Tibial artery (tissue), 4 donors: Measurements from ENCODE around the gene PSMD10.

Source experiments
- DNase-seq, 2 donors: peaks; one replicate each; pipeline ENCODE4 v3.0.0-alpha.2; 2019
- H3K27ac ChIP-seq, 2 donors: fragments of 200-600 bp; sonication (generic) in 1 of 2; 1 replicate in 1 of 2; 2 replicates in 1 of 2; pipeline ENCODE4 v1.5.1; 2018 to 2019; ENCODE audit warnings: mild to moderate bottlenecking in 1 of 2
- H3K27me3 ChIP-seq, 2 donors: fragments of 200-600 bp; sonication (generic) in 1 of 2; one replicate each; pipeline versions ENCODE4 v1.5.1 to v1.6.0; 2016 to 2019
- H3K36me3 ChIP-seq, 3 donors: fragments of 200-600 bp; sonication (generic) in 2 of 3; one replicate each; pipeline ENCODE4 v1.5.1; 2016 to 2019; ENCODE audit warnings: mild to moderate bottlenecking in 2 of 3
- H3K4me1 ChIP-seq, 4 donors: fragments of 200-600 bp; sonication (generic) in 2 of 4; 1 replicate in 3 of 4; 2 replicates in 1 of 4; pipeline ENCODE4 v1.5.1; 2016 to 2019
- H3K4me3 ChIP-seq, 2 donors: fragments of 200-600 bp; sonication (generic) in 1 of 2; 1 replicate in 1 of 2; 2 replicates in 1 of 2; pipeline ENCODE4 v1.5.1; 2018 to 2019; ENCODE audit warnings: mild to moderate bottlenecking in 2 of 2
- H3K9me3 ChIP-seq, 3 donors: fragments of 200-600 bp; sonication (generic) in 1 of 3; one replicate each; pipeline ENCODE4 v1.5.1; 2016 to 2019
- intact Hi-C: fragments of 100-400 bp; cut with DNase I; formaldehyde crosslinking; loops from one replicate; pipeline ENCODE4 v1.15.0; 2023; ENCODE audit warnings: low total_unique reads
- TF ChIP-seq, protein P1 (sequence below), 2 experiments: fragments of 200-600 bp in 1 of 2; fragments of 450-650 bp in 1 of 2; IDR thresholded peaks; one replicate each; pipeline ENCODE4 v1.5.1; 2017 to 2019; ENCODE audit warnings: antibody characterized with exemption in 2 of 2, mild to moderate bottlenecking in 1 of 2, moderate library complexity in 1 of 2

Gene PSMD10

DNA sequence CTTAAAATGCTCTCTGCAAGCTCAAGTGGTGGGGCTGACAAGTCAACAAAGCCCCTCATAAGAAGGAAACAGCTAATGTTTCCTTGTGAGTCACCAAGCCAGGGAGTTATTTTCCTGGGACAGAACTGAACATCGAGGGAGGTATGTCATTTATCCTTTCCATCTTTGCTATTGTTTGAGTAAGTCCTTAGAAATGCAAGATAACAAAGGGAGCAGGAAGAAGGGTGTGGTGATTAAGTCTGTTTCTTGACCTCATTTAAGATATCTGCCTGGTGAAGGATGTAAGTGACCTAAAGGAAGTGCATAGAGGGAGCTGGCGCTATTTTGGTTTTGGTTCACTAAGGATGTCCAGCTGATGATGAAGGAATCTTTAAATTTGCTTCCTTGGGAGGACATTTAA is 40.1 kb upstream of the PSMD10 start:
- intact Hi-C loops, result no loop called here
- Histone ChIP-seq H3K4me1 (no peaks in the 10 kb centered on the region), H3K36me3 (peaks cover 0 to 10% (median 0%) of the 10 kb centered on the region in 3 donors), H3K27ac (no peak overlapping the region), H3K27me3 (no peaks in the 10 kb centered on the region), H3K4me3 (no peak overlapping the region), H3K9me3 (no peaks in the 10 kb centered on the region)
- no peak for DNase-seq
- TF ChIP-seq, protein P1, sequence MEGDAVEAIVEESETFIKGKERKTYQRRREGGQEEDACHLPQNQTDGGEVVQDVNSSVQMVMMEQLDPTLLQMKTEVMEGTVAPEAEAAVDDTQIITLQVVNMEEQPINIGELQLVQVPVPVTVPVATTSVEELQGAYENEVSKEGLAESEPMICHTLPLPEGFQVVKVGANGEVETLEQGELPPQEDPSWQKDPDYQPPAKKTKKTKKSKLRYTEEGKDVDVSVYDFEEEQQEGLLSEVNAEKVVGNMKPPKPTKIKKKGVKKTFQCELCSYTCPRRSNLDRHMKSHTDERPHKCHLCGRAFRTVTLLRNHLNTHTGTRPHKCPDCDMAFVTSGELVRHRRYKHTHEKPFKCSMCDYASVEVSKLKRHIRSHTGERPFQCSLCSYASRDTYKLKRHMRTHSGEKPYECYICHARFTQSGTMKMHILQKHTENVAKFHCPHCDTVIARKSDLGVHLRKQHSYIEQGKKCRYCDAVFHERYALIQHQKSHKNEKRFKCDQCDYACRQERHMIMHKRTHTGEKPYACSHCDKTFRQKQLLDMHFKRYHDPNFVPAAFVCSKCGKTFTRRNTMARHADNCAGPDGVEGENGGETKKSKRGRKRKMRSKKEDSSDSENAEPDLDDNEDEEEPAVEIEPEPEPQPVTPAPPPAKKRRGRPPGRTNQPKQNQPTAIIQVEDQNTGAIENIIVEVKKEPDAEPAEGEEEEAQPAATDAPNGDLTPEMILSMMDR (IDR thresholded peaks at IDR 0.05), result no peak

DNA sequence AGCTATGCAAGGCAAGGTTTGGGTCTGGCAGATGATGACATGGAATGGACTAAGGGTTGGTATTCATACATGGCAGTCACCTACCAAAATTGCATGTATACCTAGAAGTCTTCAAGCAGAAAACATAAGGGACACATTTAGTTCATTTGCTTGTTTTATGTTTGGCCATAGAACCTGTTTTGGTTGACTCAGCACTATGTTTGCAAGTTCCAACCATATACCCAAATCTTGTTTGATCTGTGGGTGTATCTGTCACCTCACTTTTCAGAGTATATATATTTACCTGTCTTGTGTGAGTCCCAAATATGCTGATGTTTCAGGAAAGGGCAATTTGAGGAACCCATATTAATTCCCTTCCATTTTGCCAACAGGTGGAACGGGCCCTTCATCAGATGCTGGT is 39.5 kb upstream of the PSMD10 start:
- Histone ChIP-seq H3K4me3 (no peak overlapping the region), H3K36me3 (peaks cover 0 to 10% (median 0%) of the 10 kb centered on the region in 3 donors), H3K27me3 (no peaks in the 10 kb centered on the region), H3K27ac (no peak overlapping the region), H3K9me3 (no peaks in the 10 kb centered on the region), H3K4me1 (no peaks in the 10 kb centered on the region)
- DNase-seq, result no peak
- TF ChIP-seq, protein P1 (IDR thresholded peaks at IDR 0.05), result no peak
- intact Hi-C loops, result no loop called here

DNA sequence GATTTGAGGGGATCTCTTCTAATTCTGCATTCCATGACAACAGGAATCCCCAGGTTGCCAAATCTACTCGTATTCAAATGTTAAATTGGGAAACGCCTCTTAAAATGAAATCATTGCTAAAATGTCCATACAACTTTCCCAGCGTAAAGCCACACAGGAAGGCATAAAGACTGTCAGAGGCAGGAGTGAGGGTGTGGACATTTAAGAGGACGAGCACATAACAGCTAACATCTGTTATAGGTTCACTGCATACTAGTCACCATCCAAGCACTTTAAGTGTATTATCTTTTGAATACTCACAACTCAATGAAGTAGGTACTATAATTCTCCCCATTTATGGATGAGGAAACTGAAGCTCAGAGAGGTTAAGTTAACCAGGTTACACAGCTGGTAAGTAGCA is 35.8 kb upstream of the PSMD10 start:
- TF ChIP-seq, protein P1 (IDR thresholded peaks at IDR 0.05), result no peak
- H3K4me1 ChIP-seq, result no peaks in the 10 kb centered on the region
- intact Hi-C loops, result no loop called here
- no peaks in the 10 kb centered on the region for H3K27me3 ChIP-seq
- no peaks in the 10 kb centered on the region for H3K36me3 ChIP-seq
- no peak overlapping the region for H3K4me3 ChIP-seq
- no peaks in the 10 kb centered on the region for H3K9me3 ChIP-seq
- H3K27ac ChIP-seq, result no peak overlapping the region
- no peak for DNase-seq

DNA sequence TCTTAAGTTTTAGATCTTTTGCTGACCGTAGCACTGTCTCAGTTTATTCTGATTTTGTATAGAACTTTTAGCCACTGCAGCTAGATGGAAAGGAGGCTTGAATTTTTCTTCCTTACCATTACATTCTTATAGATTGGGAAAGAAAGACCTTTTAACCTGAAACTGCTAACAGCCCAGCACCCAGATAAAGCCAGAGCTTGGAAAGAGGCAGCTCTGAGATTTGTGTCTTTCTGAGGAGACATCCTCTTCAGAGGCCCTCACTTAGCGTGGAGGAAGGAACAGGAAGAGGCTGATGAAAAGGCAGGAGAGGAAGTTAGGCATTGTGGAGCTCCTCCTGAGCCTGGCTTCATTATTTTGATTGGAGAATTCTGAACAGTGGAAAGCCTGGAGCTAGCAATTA is 35.3 kb upstream of the PSMD10 start:
- Histone ChIP-seq H3K4me3 (no peak overlapping the region), H3K27ac (no peak overlapping the region), H3K4me1 (peaks cover 0 to 2% (median 0%) of the 10 kb centered on the region in 4 donors), H3K36me3 (no peaks in the 10 kb centered on the region), H3K27me3 (no peaks in the 10 kb centered on the region), H3K9me3 (no peaks in the 10 kb centered on the region)
- no peak for DNase-seq
- intact Hi-C loops, result no loop called here
- TF ChIP-seq, protein P1 (IDR thresholded peaks at IDR 0.05), result no peak

DNA sequence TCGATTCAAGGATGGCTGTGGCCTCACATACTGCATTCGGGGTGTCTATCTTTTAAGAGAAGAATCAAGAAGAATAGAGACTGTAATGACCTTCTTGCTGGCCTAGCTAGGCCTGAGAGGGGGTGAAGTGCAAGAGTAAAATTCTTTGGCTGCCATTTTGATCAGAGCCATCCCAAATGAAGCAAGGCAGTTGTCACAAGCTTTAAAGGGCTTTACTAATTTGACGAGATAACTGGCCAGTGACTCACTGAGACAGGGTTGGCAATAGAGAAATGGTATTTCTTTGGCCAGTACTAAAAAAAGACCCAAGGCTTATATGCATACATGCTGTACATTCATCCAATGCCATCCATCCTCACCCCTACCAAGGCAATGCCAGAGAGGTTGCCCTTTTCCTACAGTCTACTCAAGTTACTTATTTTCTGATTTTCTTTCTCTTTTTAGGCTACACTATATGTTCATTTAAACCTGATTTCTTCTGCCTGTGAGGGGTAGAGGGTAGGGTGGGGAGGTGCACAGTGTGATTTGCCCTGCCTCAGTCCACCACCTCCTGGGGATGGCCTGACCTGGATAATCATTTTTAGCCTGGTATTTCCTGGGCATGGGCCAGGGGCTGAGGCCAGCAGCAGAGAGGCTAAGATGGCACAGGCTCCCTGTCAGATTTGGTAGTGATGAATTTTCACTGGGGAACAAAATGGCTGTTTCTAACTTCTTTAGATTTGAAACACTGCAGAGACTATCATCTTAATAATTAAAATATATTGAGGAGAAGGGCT is 32.4 kb upstream of the PSMD10 start:
- intact Hi-C loops, result no loop called here
- H3K4me3 ChIP-seq, result no peak overlapping the region
- no peaks in the 10 kb centered on the region for H3K9me3 ChIP-seq
- no peak overlapping the region for H3K27ac ChIP-seq
- DNase-seq, result no peak
- TF ChIP-seq, protein P1 (IDR thresholded peaks at IDR 0.05), result no peak
- H3K36me3 ChIP-seq, result no peaks in the 10 kb centered on the region
- H3K27me3 ChIP-seq, result no peaks in the 10 kb centered on the region
- H3K4me1 ChIP-seq, result peaks cover 0 to 11% (median 0%) of the 10 kb centered on the region in 4 donors
